ENCODE results near the gene ASCC1. TPM values are rescaled to one million over a fixed set of nuclear protein-coding genes. Genes with fewer than 3 reads are reported as not detected.

ASCC1 gene
- total and polyA plus RNA-seq, 2 of the 13 experiments (the other 11 are each of a cell fraction or from before 2014, with no cell fraction given): 21.6 to 30.1 TPM

DNA sequence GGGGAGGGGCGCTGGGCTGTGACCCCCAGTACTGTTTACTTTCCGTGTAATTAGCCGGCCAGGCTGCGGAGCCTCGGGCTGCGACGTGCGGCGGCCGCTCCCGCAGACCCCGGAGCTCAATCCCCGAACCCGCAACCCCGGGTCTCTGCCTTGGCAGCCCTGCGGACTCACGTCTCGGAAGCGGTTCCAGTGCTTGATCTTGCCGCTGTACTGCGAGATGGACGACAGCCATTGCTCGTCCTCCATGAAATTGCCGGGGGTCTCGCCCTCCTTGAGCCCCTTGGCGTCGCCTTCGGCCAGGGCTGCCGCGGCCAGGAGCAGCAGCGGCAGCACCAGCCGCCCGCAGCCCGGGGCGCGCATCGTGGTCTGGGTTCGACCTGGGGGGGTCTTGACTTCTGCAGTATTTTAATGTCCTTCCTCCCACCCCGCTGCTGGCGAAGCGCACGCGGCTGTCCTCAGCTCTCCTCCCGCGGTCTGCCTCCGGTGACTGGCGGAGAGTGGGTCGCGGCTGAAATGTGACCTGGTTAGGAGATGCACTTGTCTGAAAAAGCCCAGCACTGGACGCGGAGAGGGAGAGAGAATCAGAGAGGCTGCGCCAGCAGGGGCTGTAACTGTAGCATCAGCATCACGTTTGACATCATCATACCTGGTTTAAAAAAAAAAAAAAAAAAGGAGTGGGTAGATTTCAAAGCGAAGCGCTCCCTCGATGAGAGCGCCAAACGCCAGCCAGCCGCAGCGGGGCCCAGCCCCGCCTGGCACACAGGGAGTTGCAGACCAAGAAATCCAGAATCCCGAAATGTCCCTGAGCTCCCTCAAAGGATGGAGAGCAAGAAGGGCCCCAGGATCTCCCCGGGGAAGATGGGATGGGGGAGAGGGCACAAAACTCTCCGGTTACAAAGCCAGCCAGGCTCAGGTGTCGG lies 127.8 kb downstream of the ASCC1 start, which contains the start of gene SPOCK2 (continued):
- TF ChIP-seq, protein P1, sequence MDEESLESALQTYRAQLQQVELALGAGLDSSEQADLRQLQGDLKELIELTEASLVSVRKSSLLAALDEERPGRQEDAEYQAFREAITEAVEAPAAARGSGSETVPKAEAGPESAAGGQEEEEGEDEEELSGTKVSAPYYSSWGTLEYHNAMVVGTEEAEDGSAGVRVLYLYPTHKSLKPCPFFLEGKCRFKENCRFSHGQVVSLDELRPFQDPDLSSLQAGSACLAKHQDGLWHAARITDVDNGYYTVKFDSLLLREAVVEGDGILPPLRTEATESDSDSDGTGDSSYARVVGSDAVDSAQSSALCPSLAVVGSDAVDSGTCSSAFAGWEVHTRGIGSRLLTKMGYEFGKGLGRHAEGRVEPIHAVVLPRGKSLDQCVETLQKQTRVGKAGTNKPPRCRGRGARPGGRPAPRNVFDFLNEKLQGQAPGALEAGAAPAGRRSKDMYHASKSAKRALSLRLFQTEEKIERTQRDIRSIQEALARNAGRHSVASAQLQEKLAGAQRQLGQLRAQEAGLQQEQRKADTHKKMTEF (CRISPR knock-in tag; IDR thresholded peaks at IDR 0.05): 0 out of 2 replicates have a peak, but pooled peaks have one; percentile 24
- no peak for TF ChIP-seq NONO (IDR thresholded peaks at IDR 0.05)
- peak; percentile 47; the same call in 1 of the 2 replicates for TF ChIP-seq NONO (CRISPR knock-in tag; conservative IDR thresholded peaks at IDR 0.05)
- no peak for TF ChIP-seq NAIF1 (CRISPR knock-in tag; IDR thresholded peaks at IDR 0.05; ENCODE audit: borderline replicate concordance)
- peak; percentile 57; the same call in 1 of the 2 replicates for TF ChIP-seq ZNF501 (CRISPR knock-in tag; IDR thresholded peaks at IDR 0.05)
- TF ChIP-seq, protein P2, sequence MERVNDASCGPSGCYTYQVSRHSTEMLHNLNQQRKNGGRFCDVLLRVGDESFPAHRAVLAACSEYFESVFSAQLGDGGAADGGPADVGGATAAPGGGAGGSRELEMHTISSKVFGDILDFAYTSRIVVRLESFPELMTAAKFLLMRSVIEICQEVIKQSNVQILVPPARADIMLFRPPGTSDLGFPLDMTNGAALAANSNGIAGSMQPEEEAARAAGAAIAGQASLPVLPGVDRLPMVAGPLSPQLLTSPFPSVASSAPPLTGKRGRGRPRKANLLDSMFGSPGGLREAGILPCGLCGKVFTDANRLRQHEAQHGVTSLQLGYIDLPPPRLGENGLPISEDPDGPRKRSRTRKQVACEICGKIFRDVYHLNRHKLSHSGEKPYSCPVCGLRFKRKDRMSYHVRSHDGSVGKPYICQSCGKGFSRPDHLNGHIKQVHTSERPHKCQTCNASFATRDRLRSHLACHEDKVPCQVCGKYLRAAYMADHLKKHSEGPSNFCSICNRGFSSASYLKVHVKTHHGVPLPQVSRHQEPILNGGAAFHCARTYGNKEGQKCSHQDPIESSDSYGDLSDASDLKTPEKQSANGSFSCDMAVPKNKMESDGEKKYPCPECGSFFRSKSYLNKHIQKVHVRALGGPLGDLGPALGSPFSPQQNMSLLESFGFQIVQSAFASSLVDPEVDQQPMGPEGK (CRISPR knock-in tag; IDR thresholded peaks at IDR 0.05): 0 out of 2 replicates have a peak, but pooled peaks have one; percentile 28
- TF ChIP-seq ZBTB20 (CRISPR knock-in tag; IDR thresholded peaks at IDR 0.05; ENCODE audit: borderline replicate concordance, low read depth): 0 out of 2 replicates have a peak, but pooled peaks have one; percentile 29
- 0 out of 2 replicates have a peak, but pooled peaks have one; percentile 3 for TF ChIP-seq MTA1 (CRISPR knock-in tag; IDR thresholded peaks at IDR 0.05; ENCODE audit: borderline replicate concordance)
- TF ChIP-seq JUND (CRISPR knock-in tag; IDR thresholded peaks at IDR 0.05): no peak
- TF ChIP-seq MYC (CRISPR knock-in tag; IDR thresholded peaks at IDR 0.05; ENCODE audit: borderline replicate concordance): peak; percentile 41; the same call in 1 of the 2 replicates
- peak; percentile 16 for TF ChIP-seq TAF15 (IDR thresholded peaks at IDR 0.05; ENCODE audit: low read depth, low read length, poor library complexity, severe bottlenecking)
- TF ChIP-seq ZFY (CRISPR knock-in tag; IDR thresholded peaks at IDR 0.05): 0 out of 2 replicates have a peak, but pooled peaks have one; percentile 4
- TF ChIP-seq IKZF1 (IDR thresholded peaks at IDR 0.05): no peak
- peak; percentile 21; the same call in 1 of the 2 replicates for TF ChIP-seq TAF1 (CRISPR knock-in tag; IDR thresholded peaks at IDR 0.05)
- 0 out of 2 replicates have a peak, but pooled peaks have one; percentile 16 for TF ChIP-seq SALL1 (CRISPR knock-in tag; IDR thresholded peaks at IDR 0.05)
- no peak for TF ChIP-seq RFXANK (CRISPR knock-in tag; IDR thresholded peaks at IDR 0.05)
- TF ChIP-seq SSRP1 (CRISPR knock-in tag; IDR thresholded peaks at IDR 0.05): no peak
- peak; percentile 58; the same call in 1 of the 2 replicates for TF ChIP-seq HNRNPL (IDR thresholded peaks at IDR 0.05; ENCODE audit: low read depth, low read length)
- TF ChIP-seq, protein P3, sequence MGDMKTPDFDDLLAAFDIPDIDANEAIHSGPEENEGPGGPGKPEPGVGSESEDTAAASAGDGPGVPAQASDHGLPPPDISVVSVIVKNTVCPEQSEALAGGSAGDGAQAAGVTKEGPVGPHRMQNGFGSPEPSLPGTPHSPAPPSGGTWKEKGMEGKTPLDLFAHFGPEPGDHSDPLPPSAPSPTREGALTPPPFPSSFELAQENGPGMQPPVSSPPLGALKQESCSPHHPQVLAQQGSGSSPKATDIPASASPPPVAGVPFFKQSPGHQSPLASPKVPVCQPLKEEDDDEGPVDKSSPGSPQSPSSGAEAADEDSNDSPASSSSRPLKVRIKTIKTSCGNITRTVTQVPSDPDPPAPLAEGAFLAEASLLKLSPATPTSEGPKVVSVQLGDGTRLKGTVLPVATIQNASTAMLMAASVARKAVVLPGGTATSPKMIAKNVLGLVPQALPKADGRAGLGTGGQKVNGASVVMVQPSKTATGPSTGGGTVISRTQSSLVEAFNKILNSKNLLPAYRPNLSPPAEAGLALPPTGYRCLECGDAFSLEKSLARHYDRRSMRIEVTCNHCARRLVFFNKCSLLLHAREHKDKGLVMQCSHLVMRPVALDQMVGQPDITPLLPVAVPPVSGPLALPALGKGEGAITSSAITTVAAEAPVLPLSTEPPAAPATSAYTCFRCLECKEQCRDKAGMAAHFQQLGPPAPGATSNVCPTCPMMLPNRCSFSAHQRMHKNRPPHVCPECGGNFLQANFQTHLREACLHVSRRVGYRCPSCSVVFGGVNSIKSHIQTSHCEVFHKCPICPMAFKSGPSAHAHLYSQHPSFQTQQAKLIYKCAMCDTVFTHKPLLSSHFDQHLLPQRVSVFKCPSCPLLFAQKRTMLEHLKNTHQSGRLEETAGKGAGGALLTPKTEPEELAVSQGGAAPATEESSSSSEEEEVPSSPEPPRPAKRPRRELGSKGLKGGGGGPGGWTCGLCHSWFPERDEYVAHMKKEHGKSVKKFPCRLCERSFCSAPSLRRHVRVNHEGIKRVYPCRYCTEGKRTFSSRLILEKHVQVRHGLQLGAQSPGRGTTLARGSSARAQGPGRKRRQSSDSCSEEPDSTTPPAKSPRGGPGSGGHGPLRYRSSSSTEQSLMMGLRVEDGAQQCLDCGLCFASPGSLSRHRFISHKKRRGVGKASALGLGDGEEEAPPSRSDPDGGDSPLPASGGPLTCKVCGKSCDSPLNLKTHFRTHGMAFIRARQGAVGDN (CRISPR knock-in tag; IDR thresholded peaks at IDR 0.05): peak; percentile 71; the same call in 1 of the 2 replicates

All from HepG2 (cell line).